H1 (cell line): ENCODE data around the gene SLC2A4RG.

Experiments
- EP300 ChIP-seq, 2 experiments: IDR thresholded peaks; 1 replicate in 1 of 2; 2 replicates in 1 of 2; pipeline ENCODE4 v1.6.1; 2011 to 2012; ENCODE audit warnings: low read depth in 2 of 2, low read length in 2 of 2, mild to moderate bottlenecking in 2 of 2, borderline replicate concordance in 1 of 2, inconsistent platforms in 1 of 2, moderate library complexity in 1 of 2
- KDM1A ChIP-seq: fragments of 200-600, 300-600 bp; sonication (generic); IDR thresholded peaks from 2 replicates; pipeline ENCODE4 v1.7.1; 2016; ENCODE audit warnings: mild to moderate bottlenecking, low read length, borderline replicate concordance
- POLR2A ChIP-seq, 2 experiments: IDR thresholded peaks; 1 replicate in 1 of 2; 2 replicates in 1 of 2; pipeline ENCODE4 v1.6.1; 2011; ENCODE audit warnings: low read depth in 2 of 2, low read length in 2 of 2, mild to moderate bottlenecking in 2 of 2; ENCODE audit errors: control extremely low read depth in 1 of 2
- POLR2AphosphoS5 ChIP-seq: IDR thresholded peaks from 2 replicates; pipeline ENCODE4 v1.6.1; 2011; ENCODE audit warnings: low read depth, low read length
- SRF ChIP-seq: IDR thresholded peaks from 2 replicates; pipeline ENCODE4 v1.6.1; 2011; ENCODE audit warnings: mild to moderate bottlenecking, low read depth, low read length, moderate library complexity
- TAF1 ChIP-seq: IDR thresholded peaks from 2 replicates; pipeline ENCODE4 v1.6.1; 2011; ENCODE audit warnings: mild to moderate bottlenecking, low read depth, low read length
- TF ChIP-seq, protein P1 (sequence below), 3 experiments: IDR thresholded peaks; 1 replicate in 2 of 3; 2 replicates in 1 of 3; pipeline versions ENCODE4 v1.5.1 to v1.6.1; 2011; ENCODE audit warnings: low read length in 3 of 3, mild to moderate bottlenecking in 3 of 3, inconsistent platforms in 2 of 3, low read depth in 1 of 3, moderate library complexity in 1 of 3; ENCODE audit not compliant: insufficient read depth in 1 of 3; ENCODE audit errors: control extremely low read depth in 1 of 3

DNA sequence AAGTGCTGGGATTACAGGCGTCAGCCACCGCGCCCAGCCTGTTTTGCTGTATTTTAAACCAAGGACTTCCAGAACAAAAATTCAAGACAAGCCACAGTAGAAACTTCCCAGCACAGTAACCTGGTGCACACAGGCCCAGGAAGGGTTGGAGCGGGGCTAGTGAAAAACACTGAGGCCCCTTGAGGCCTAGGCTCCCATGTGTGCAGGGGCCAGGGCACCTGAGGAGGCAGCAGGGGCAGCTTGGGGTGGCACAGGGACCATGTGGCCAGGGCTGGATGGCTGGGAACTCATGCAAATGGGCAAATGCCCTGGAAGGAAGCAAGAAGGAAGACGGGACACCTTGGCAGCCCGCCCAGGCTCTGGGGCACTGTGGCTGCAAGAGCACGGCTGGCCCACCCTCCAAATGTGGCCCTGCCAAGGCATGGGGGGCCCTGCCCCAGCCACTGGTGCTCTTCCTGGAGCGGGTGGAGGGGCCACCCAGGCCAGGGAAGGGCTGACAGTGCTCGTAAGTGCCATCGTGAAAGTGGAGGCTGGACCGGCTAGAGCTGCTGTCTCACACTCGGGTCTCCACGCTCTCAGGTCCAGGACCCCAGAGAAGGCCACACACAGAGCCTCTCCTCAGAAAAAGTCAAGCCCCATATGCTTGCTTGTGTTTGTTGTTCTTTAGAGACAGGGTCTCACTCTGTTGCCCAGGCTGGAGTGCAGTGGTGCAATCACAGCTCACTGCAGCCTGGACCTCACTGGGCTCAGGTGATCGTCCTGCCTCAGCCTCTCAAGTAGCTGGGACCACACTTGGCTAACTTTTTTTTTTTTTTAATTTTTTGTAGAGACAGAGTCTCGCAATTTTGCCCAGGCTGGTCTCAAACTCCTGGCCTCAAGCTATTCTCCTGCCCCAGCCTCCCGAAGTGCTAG, 10.3 kb downstream of the SLC2A4RG start:
- TF ChIP-seq POLR2AphosphoS5: no peak
- no peak for TF ChIP-seq POLR2A (IDR thresholded peaks at IDR 0.05; ENCODE audit: control extremely low read depth in 1 of 2, low read depth in 2 of 2, low read length in 2 of 2)
- TF ChIP-seq, protein P1, sequence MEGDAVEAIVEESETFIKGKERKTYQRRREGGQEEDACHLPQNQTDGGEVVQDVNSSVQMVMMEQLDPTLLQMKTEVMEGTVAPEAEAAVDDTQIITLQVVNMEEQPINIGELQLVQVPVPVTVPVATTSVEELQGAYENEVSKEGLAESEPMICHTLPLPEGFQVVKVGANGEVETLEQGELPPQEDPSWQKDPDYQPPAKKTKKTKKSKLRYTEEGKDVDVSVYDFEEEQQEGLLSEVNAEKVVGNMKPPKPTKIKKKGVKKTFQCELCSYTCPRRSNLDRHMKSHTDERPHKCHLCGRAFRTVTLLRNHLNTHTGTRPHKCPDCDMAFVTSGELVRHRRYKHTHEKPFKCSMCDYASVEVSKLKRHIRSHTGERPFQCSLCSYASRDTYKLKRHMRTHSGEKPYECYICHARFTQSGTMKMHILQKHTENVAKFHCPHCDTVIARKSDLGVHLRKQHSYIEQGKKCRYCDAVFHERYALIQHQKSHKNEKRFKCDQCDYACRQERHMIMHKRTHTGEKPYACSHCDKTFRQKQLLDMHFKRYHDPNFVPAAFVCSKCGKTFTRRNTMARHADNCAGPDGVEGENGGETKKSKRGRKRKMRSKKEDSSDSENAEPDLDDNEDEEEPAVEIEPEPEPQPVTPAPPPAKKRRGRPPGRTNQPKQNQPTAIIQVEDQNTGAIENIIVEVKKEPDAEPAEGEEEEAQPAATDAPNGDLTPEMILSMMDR (IDR thresholded peaks at IDR 0.05; ENCODE audit: control extremely low read depth in 1 of 3, insufficient read depth in 1 of 3, low read depth in 1 of 3, low read length in 3 of 3): no peak
- no peak for TF ChIP-seq TAF1
- TF ChIP-seq KDM1A: no peak
- TF ChIP-seq SRF: no peak
- no peak for TF ChIP-seq EP300 (IDR thresholded peaks at IDR 0.05; ENCODE audit: borderline replicate concordance in 1 of 2, low read depth in 2 of 2, low read length in 2 of 2)
